HG03575 (cell line): ENCODE data around the gene ZBTB9.
A peak's percentile ranks its signal among the peaks of the same experiment; 100 is the strongest.

Source experiments
- ATAC-seq: cut with Tn5 transposase; IDR thresholded peaks from one replicate; pipeline ENCODE4 v1.9.1; 2021; ENCODE audit not compliant: unreplicated experiment, insufficient number of reproducible peaks, low FRiP score; ENCODE audit errors: extremely low read depth

The ZBTB9 gene

GRCh38 chr6:33417903-33418689 is 36.3 kb upstream of the ZBTB9 start, which contains the start of gene CUTA:
TSS of gene CUTA (minus strand) at chr6:33418107. CDS start at chr6:33418000, 107 bp downstream.
- peak; percentile 73 for ATAC-seq

- no peak for ATAC-seq
Observed at GRCh38 chr6:33418690-33419291, 35.6 kb upstream of the ZBTB9 start.

GRCh38 chr6:33419580-33420490 is 34.5 kb upstream of the ZBTB9 start, which contains the start of gene SYNGAP1:
TSS of gene SYNGAP1 (plus strand) at chr6:33420065. CDS start at chr6:33420265, 200 bp downstream.
- ATAC-seq: no peak

GRCh38 chr6:33420491-33421343 is 33.7 kb upstream of the ZBTB9 start:
- ATAC-seq: no peak

GRCh38 chr6:33421344-33421643 is 33.1 kb upstream of the ZBTB9 start:
- no peak for ATAC-seq

- no peak for ATAC-seq
Observed at GRCh38 chr6:33423777-33424176, 30.6 kb upstream of the ZBTB9 start.

- no peak for ATAC-seq
Observed at GRCh38 chr6:33424855-33425667, 29.3 kb upstream of the ZBTB9 start.

GRCh38 chr6:33425668-33426577 is 28.5 kb upstream of the ZBTB9 start:
- no peak for ATAC-seq

GRCh38 chr6:33426590-33427511 is 27.5 kb upstream of the ZBTB9 start:
- no peak for ATAC-seq

GRCh38 chr6:33427585-33428223 is 26.7 kb upstream of the ZBTB9 start:
- no peak for ATAC-seq

GRCh38 chr6:33428224-33428965 is 26.0 kb upstream of the ZBTB9 start:
- ATAC-seq: no peak

- no peak for ATAC-seq
Observed at GRCh38 chr6:33428966-33429749, 25.2 kb upstream of the ZBTB9 start.

- ATAC-seq: no peak
Observed at GRCh38 chr6:33429750-33430052, 24.7 kb upstream of the ZBTB9 start.

GRCh38 chr6:33430334-33430733 is 24.0 kb upstream of the ZBTB9 start:
- no peak for ATAC-seq
